Adrenal gland (tissue), 12 donors: ENCODE data around the gene FAM83B. TPM values are rescaled to one million over a fixed set of nuclear protein-coding genes. Genes with fewer than 3 reads are reported as not detected.
"Not testable (repeated sequence)": the region's sequence is repeated elsewhere in the genome, so short reads cannot be mapped to it uniquely, and the experiment has no call there.

Experiments used
- DNase-seq, 7 donors: peaks; one replicate each; pipeline ENCODE4 v3.0.0-alpha.2; 2019 to 2020
- H3K27ac ChIP-seq, 5 donors: fragments of 200-600 bp; sonication (generic) in 4 of 5; 1 replicate in 3 of 5; 2 replicates in 2 of 5; pipeline versions ENCODE4 v1.5.1 to v1.8.0; 2016 to 2020; ENCODE audit warnings: mild to moderate bottlenecking in 1 of 5
- H3K27me3 ChIP-seq: fragments of 200-600 bp; 2 replicates; pipeline ENCODE4 v1.8.0; 2021
- H3K36me3 ChIP-seq, 2 donors: fragments of 200-600 bp; replicated peaks in 1 of 2; 1 replicate in 1 of 2; 2 replicates in 1 of 2; pipeline versions ENCODE4 v1.5.1 to v1.8.0; 2018 to 2022
- H3K4me1 ChIP-seq, 2 donors: fragments of 200-600 bp; replicated peaks in 1 of 2; 1 replicate in 1 of 2; 2 replicates in 1 of 2; pipeline versions ENCODE4 v1.5.1 to v1.8.0; 2018 to 2021
- H3K4me3 ChIP-seq, 4 donors: fragments of 200-600 bp; sonication (generic) in 3 of 4; one replicate each; pipeline ENCODE4 v1.5.1; 2016 to 2018
- H3K9me3 ChIP-seq, 3 donors: fragments of 200-600 bp; sonication (generic) in 1 of 3; replicated peaks in 1 of 3; 1 replicate in 2 of 3; 2 replicates in 1 of 3; pipeline versions ENCODE4 v1.5.1 to v1.8.0; 2016 to 2021
- CTCF ChIP-seq, 6 experiments: fragments of 450-650 bp in 4 of 6; fragments of 200-600 bp in 2 of 6; sonication (generic) in 1 of 6; IDR thresholded peaks; 1 replicate in 5 of 6; 2 replicates in 1 of 6; pipeline versions ENCODE4 v1.5.1 to v1.8.0; 2016 to 2021; ENCODE audit warnings: antibody characterized with exemption in 6 of 6, mild to moderate bottlenecking in 2 of 6, moderate library complexity in 1 of 6
- POLR2A ChIP-seq, 2 donors: fragments of 450-650 bp; IDR thresholded peaks; one replicate each; pipeline ENCODE4 v1.6.1; 2017; ENCODE audit warnings: antibody characterized with exemption in 2 of 2, mild to moderate bottlenecking in 2 of 2, moderate library complexity in 1 of 2
- WGBS, 4 donors: extraction: QIAGEN DNeasy Blood & Tissue Kit in 2 of 4; methylation state at CpG; one replicate each; pipeline versions ENCODE4 v1.1.5 to v1.1.7; 2013 to 2017; 5-methylcytosine and 5-hydroxymethylcytosine counted together
- intact Hi-C, 2 donors: fragments of 100-400 bp; cut with DNase I; formaldehyde crosslinking; loops; one replicate each; pipeline versions ENCODE4 v1.14.1 to v1.15.0; 2022 to 2023
- polyA plus RNA-seq, 3 donors: library from polyadenylated mRNA; stranded (reverse); fragments of 200-250 nt in 2 of 3; fragments of 350-450 nt in 1 of 3; fragmentation: Illumina TruSeq in 1 of 3; extraction: RNeasy Lipid Tissue Mini Kit (QIAGEN cat#74804) in 1 of 3; gene quantifications; one replicate each; pipeline ENCODE4 v1.2.3, GENCODE V29; 2013 to 2014
- total RNA-seq, 9 donors: library from RNA; depleted of rRNA in 4 of 9; stranded (reverse); fragments of >200 nt in 4 of 9; fragments of 120-200 nt in 1 of 9; fragmentation: NEBNext Ultra II Directional in 1 of 9; extraction: Animal tissue kit (Norgen Biotek cat#: 25700) in 1 of 9; gene quantifications; one replicate each; pipeline versions ENCODE4 v1.1.0 to v1.2.4, GENCODE V29; 2013 to 2023
- donor health status: healthy with polysubstance abuse.
- donor health status: Bipolar disorder and iron deficiency.
- donor health status: DM: yes; HTN: yes; CAD: no.
- donor health status: DM: no; HTN: no; CAD: no.
- donor health status: DM: no; HTN: no; CAD: no.
- donor health status: DM: yes; HTN: yes; CAD: no.

Gene FAM83B
- total and polyA plus RNA-seq, 12 donors: not detected

GRCh38 chr6:54971825-54972224, 125.3 kb downstream of the FAM83B start:
- H3K27me3 ChIP-seq: no peaks in the 10 kb centered on the region
- TF ChIP-seq CTCF (IDR thresholded peaks at IDR 0.05) (no peak), POLR2A (IDR thresholded peaks at IDR 0.05) (no peak)
- DNase-seq: no peak
- 45 to 79% (median 74%) methylated on average over 2 of the region's 2 CpGs for WGBS, 4 donors
- no peak overlapping the region for H3K4me3 ChIP-seq
- intact Hi-C loops: no loop called here
- H3K36me3 ChIP-seq: no peaks in the 10 kb centered on the region
- H3K27ac ChIP-seq: no peak overlapping the region
- no peaks in the 10 kb centered on the region for H3K4me1 ChIP-seq
- no peaks in the 10 kb centered on the region for H3K9me3 ChIP-seq

- WGBS, 4 donors: 91 to 94% (median 92%) methylated on average over 10 to 24 of the region's 24 CpGs; no CpG with 5 or more reads in 1 of the 4 donors
- H3K4me1 ChIP-seq, H3K36me3 ChIP-seq, DNase-seq, H3K4me3 ChIP-seq, H3K27ac ChIP-seq, intact Hi-C loops, H3K27me3 ChIP-seq, H3K9me3 ChIP-seq: not testable (repeated sequence)
Measured at GRCh38 chr6:54979161-54979560, 132.6 kb downstream of the FAM83B start.

DNA sequence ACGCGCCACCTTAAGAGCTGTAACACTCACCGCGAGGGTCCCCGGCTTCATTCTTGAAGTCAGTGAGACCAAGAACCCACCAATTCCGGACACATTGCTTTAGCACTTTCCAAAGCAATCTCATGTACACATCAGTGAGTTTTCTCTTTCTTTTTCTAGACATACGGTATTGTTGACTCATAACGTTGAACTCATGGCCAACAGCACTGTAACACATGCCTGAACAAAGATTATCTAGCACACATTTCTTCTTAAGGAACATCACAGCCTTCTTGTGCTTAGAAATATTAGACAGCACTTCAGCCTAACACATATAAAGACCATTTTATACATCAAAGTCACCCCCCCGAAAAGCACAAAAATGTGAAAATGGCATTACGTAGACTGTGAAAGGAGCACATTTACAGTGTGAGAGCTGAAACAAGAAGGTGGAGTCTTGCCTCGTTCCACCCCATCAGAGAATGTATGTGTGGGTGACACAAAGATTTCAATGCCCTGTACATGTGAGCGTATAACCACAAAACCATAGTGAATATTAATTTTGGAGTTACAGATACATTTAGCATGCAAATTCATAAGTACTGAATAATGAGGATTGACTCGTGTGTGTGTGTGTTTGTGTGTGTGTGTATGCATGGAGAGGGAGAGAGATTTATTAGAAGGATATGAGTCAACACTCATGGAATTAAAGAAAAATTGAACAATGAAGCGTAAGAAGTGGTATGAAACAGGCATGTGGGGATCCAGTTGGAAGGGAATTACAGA, 134.1 kb downstream of the FAM83B start:
- no peaks in the 10 kb centered on the region for H3K36me3 ChIP-seq
- H3K4me1 ChIP-seq: no peaks in the 10 kb centered on the region
- TF ChIP-seq CTCF (IDR thresholded peaks at IDR 0.05): no peak
- no peak overlapping the region for H3K4me3 ChIP-seq
- intact Hi-C loops: no loop called here
- H3K27ac ChIP-seq: no peak overlapping the region
- H3K27me3 ChIP-seq: no peaks in the 10 kb centered on the region
- H3K9me3 ChIP-seq: no peaks in the 10 kb centered on the region
- no peak for DNase-seq
- 80 to 88% (median 85%) methylated on average over 14 of the region's 14 CpGs for WGBS, 4 donors

- H3K27me3 ChIP-seq: no peaks in the 10 kb centered on the region
- H3K4me3 ChIP-seq: no peak overlapping the region
- H3K27ac ChIP-seq: no peak overlapping the region
- intact Hi-C loops: no loop called here
- no peak for DNase-seq
- TF ChIP-seq POLR2A (IDR thresholded peaks at IDR 0.05) (no peak), CTCF (IDR thresholded peaks at IDR 0.05) (no peak)
- 61 to 90% (median 85%) methylated on average over 2 of the region's 2 CpGs for WGBS, 4 donors
- no peaks in the 10 kb centered on the region for H3K4me1 ChIP-seq
- H3K36me3 ChIP-seq: no peaks in the 10 kb centered on the region
- H3K9me3 ChIP-seq: no peaks in the 10 kb centered on the region
Measured at GRCh38 chr6:54981276-54981609, 134.7 kb downstream of the FAM83B start.

DNA sequence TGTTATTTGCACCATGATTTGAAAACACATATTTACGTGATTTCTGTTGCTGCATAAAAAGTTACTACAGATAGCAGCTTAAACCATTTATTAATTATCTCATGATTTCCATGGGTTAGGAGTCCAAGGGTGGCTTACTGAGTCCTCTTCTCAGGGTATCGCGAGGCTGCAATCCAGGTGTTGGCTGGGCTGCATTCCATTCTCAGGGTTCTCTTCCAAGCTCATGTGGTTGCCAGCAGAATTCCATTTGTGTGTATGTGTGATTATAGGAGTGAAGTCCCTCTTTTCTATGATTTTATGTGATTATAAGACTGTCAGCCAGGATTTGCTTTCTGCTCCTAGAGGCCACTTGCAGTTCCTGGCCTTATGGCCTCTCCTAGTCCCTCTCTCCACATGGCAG, 135.1 kb downstream of the FAM83B start:
- DNase-seq: no peak
- no peaks in the 10 kb centered on the region for H3K9me3 ChIP-seq
- H3K4me1 ChIP-seq: no peaks in the 10 kb centered on the region
- H3K36me3 ChIP-seq: no peaks in the 10 kb centered on the region
- H3K4me3 ChIP-seq: no peak overlapping the region
- intact Hi-C loops: no loop called here
- 76 to 88% (median 86%) methylated on average over 3 of the region's 3 CpGs for WGBS, 4 donors
- TF ChIP-seq POLR2A (IDR thresholded peaks at IDR 0.05): no peak
- TF ChIP-seq CTCF (IDR thresholded peaks at IDR 0.05): no peak
- H3K27me3 ChIP-seq: no peaks in the 10 kb centered on the region
- no peak overlapping the region for H3K27ac ChIP-seq
